MM.1S (cell line): ENCODE measurements around the gene GNPTG.

Experiments
- DNase-seq: peaks from one replicate; pipeline ENCODE4 v3.0.0-alpha.2; 2015
- H2AFZ ChIP-seq: fragments of 300-600 bp; sonication (generic); 2 replicates; pipeline ENCODE4 v1.6.0; 2016; ENCODE audit warnings: antibody characterized with exemption, low read length
- H3F3A ChIP-seq: fragments of 300-600 bp; sonication (generic); 2 replicates; pipeline ENCODE4 v1.6.1; 2016; ENCODE audit warnings: mild to moderate bottlenecking, antibody characterized with exemption, low read length, moderate library complexity, mixed read lengths; ENCODE audit not compliant: insufficient read depth
- H3K27ac ChIP-seq: fragments of 300-600 bp; sonication (generic); 2 replicates; pipeline ENCODE4 v1.5.1; 2016; ENCODE audit warnings: mild to moderate bottlenecking, low read length
- H3K27me3 ChIP-seq: fragments of 300-600 bp; sonication (generic); replicated peaks from 2 replicates; pipeline ENCODE4 v1.6.0; 2016; ENCODE audit warnings: low read length; ENCODE audit not compliant: insufficient read depth
- H3K36me3 ChIP-seq: fragments of 300-600 bp; sonication (generic); replicated peaks from 2 replicates; pipeline ENCODE4 v1.6.1; 2016; ENCODE audit warnings: mild to moderate bottlenecking, low read length, mixed read lengths; ENCODE audit not compliant: insufficient read depth
- H3K4me1 ChIP-seq: fragments of 300-600 bp; sonication (generic); 2 replicates; pipeline ENCODE4 v1.6.1; 2016; ENCODE audit warnings: low read length, mixed read lengths
- H3K4me2 ChIP-seq: fragments of 300-600 bp; sonication (generic); 2 replicates; pipeline ENCODE4 v1.6.0; 2016; ENCODE audit warnings: low read depth, low read length
- H3K4me3 ChIP-seq: fragments of 300-600 bp; sonication (generic); 2 replicates; pipeline ENCODE4 v1.5.1; 2016; ENCODE audit warnings: low read length, mixed read lengths
- H3K79me2 ChIP-seq: fragments of 300-600 bp; sonication (generic); 2 replicates; pipeline ENCODE4 v1.6.1; 2016; ENCODE audit warnings: mixed run types, low read length, mixed read lengths
- H3K9ac ChIP-seq: fragments of 300-600 bp; sonication (generic); 2 replicates; pipeline ENCODE4 v1.6.1; 2016; ENCODE audit warnings: low read length, mixed read lengths
- H3K9me2 ChIP-seq: fragments of 300-600 bp; sonication (generic); replicated peaks from 2 replicates; pipeline ENCODE4 v1.6.1; 2016; ENCODE audit warnings: mild to moderate bottlenecking, low read length, mixed read lengths; ENCODE audit not compliant: insufficient read depth
- H3K9me3 ChIP-seq: fragments of 300-600 bp; sonication (generic); replicated peaks from 2 replicates; pipeline ENCODE4 v1.6.1; 2016; ENCODE audit warnings: mild to moderate bottlenecking, low read length, mixed read lengths; ENCODE audit not compliant: insufficient read depth
- H4K20me1 ChIP-seq: fragments of 300-600 bp; sonication (generic); 2 replicates; pipeline ENCODE4 v1.6.1; 2016; ENCODE audit warnings: mild to moderate bottlenecking, low read length, moderate library complexity, mixed read lengths; ENCODE audit not compliant: insufficient read depth
- CTCF ChIP-seq: fragments of 300-600 bp; sonication (generic); IDR thresholded peaks from 2 replicates; pipeline ENCODE4 v1.5.1; 2016; ENCODE audit warnings: antibody characterized with exemption, low read length, mixed read lengths
- EZH2 ChIP-seq: fragments of 300-600 bp; sonication (generic); optimal IDR thresholded peaks from 2 replicates; pipeline ENCODE3; 2017; ENCODE audit warnings: low read depth, mild to moderate bottlenecking, antibody characterized with exemption, low read length, mixed read lengths
- EZH2phosphoT487 ChIP-seq: fragments of 300-600 bp; sonication (generic); IDR thresholded peaks from 2 replicates; pipeline ENCODE4 v1.6.1; 2018; ENCODE audit warnings: antibody characterized with exemption, low read length

Gene GNPTG

GRCh38 chr16:1345651-1346421, 5.9 kb upstream of the GNPTG start:
- H3K79me2 ChIP-seq: peaks cover 11% of the 10 kb centered on the region
- no peaks in the 10 kb centered on the region for H3K36me3 ChIP-seq
- no peak overlapping the region for H3K4me3 ChIP-seq
- no peak for DNase-seq
- peaks cover 7% of the 10 kb centered on the region for H3K4me1 ChIP-seq
- H3K4me2 ChIP-seq: no peak overlapping the region
- H4K20me1 ChIP-seq: no peaks in the 10 kb centered on the region
- H3F3A ChIP-seq: no peaks in the 10 kb centered on the region
- H2AFZ ChIP-seq: no peak overlapping the region
- no peaks in the 10 kb centered on the region for H3K9me3 ChIP-seq
- H3K9me2 ChIP-seq: no peaks in the 10 kb centered on the region
- no peaks in the 10 kb centered on the region; the same call in 1 of the 2 replicates for H3K27me3 ChIP-seq
- H3K9ac ChIP-seq: no peak overlapping the region
- TF ChIP-seq EZH2 (no peak), EZH2phosphoT487 (no peak), CTCF (no peak)
- H3K27ac ChIP-seq: no peak overlapping the region

- Histone ChIP-seq H3K9me3 (no peaks in the 10 kb centered on the region), H3K4me3 (no peak overlapping the region), H3K27ac (no peak overlapping the region), H3K36me3 (no peaks in the 10 kb centered on the region), H4K20me1 (no peaks in the 10 kb centered on the region), H3K27me3 (no peaks in the 10 kb centered on the region; the same call in 1 of the 2 replicates), H3K9me2 (no peaks in the 10 kb centered on the region), H3K79me2 (peaks cover 18% of the 10 kb centered on the region), H3K4me1 (peaks cover 7% of the 10 kb centered on the region), H3F3A (no peaks in the 10 kb centered on the region), H2AFZ (no peak overlapping the region), H3K4me2 (no peak overlapping the region), H3K9ac (no peak overlapping the region)
- DNase-seq: no peak
- TF ChIP-seq CTCF: no peak
- no peak for TF ChIP-seq EZH2
These were observed 5.1 kb upstream of the GNPTG start for GRCh38 chr16:1346422-1347285.

- H3K79me2 ChIP-seq: peaks cover 24% of the 10 kb centered on the region
- no peaks in the 10 kb centered on the region for H4K20me1 ChIP-seq
- no peak overlapping the region for H2AFZ ChIP-seq
- H3K9me2 ChIP-seq: no peaks in the 10 kb centered on the region
- H3K4me1 ChIP-seq: peaks cover 2% of the 10 kb centered on the region
- H3K4me3 ChIP-seq: no peak overlapping the region
- H3K9me3 ChIP-seq: no peaks in the 10 kb centered on the region
- no peak overlapping the region for H3K4me2 ChIP-seq
- no peak overlapping the region for H3K27ac ChIP-seq
- no peak for DNase-seq
- no peaks in the 10 kb centered on the region for H3K36me3 ChIP-seq
- no peak overlapping the region for H3K9ac ChIP-seq
- no peaks in the 10 kb centered on the region; the same call in 1 of the 2 replicates for H3K27me3 ChIP-seq
- TF ChIP-seq EZH2 (no peak), EZH2phosphoT487 (no peak), CTCF (no peak)
- H3F3A ChIP-seq: no peaks in the 10 kb centered on the region
These were observed 4.4 kb upstream of the GNPTG start for GRCh38 chr16:1347286-1347855.
